Thoracic aorta (tissue), 2 donors: ENCODE measurements around the gene PPARA. TPM values are rescaled to one million over a fixed set of nuclear protein-coding genes. Genes with fewer than 3 reads are reported as not detected.

Experiments
- ATAC-seq: fragments of 150-250 bp; one replicate; pipeline ENCODE4 v1.8.0; 2017; ENCODE audit warnings: low read depth; ENCODE audit not compliant: insufficient number of reproducible peaks, low FRiP score
- DNase-seq: peaks from one replicate; pipeline ENCODE4 v3.0.0-alpha.2; 2020; ENCODE audit warnings: low spot score
- H3K27ac ChIP-seq, 2 donors: fragments of 200-600 bp; sonication (generic); 1 replicate in 1 of 2; 2 replicates in 1 of 2; pipeline ENCODE4 v1.5.1; 2016; ENCODE audit warnings: mild to moderate bottlenecking in 2 of 2, moderate library complexity in 2 of 2
- H3K27me3 ChIP-seq: fragments of 200-600 bp; sonication (generic); replicated peaks from 2 replicates; pipeline ENCODE4 v1.6.0; 2016; ENCODE audit warnings: mild to moderate bottlenecking; ENCODE audit not compliant: insufficient read depth
- H3K36me3 ChIP-seq: fragments of 200-600 bp; sonication (generic); one replicate; pipeline ENCODE4 v1.5.1; 2016
- H3K4me1 ChIP-seq, 2 donors: fragments of 200-600 bp; sonication (generic); 1 replicate in 1 of 2; 2 replicates in 1 of 2; pipeline versions ENCODE4 v1.5.1 to v1.6.0; 2016; ENCODE audit warnings: low read depth in 2 of 2, mild to moderate bottlenecking in 1 of 2; ENCODE audit not compliant: control insufficient read depth in 1 of 2
- H3K4me3 ChIP-seq: fragments of 200-600 bp; sonication (generic); 2 replicates; pipeline ENCODE4 v1.5.1; 2016; ENCODE audit warnings: mild to moderate bottlenecking
- H3K9me3 ChIP-seq: fragments of 200-600 bp; sonication (generic); 2 replicates; pipeline ENCODE4 v1.5.1; 2016
- total RNA-seq, 2 donors: library from RNA; depleted of rRNA; stranded (reverse); fragments of >200 nt; gene quantifications; one replicate each; pipeline versions ENCODE4 v1.1.0 to v1.2.3, GENCODE V29; 2016
- TF ChIP-seq, protein P1 (sequence below): fragments of 200-600 bp; sonication (generic); IDR thresholded peaks from one replicate; pipeline ENCODE4 v1.5.1; 2019; ENCODE audit warnings: antibody characterized with exemption

PPARA gene
- total RNA-seq, 2 donors from 2014 or later, result 21.9 to 67.8 TPM

DNA sequence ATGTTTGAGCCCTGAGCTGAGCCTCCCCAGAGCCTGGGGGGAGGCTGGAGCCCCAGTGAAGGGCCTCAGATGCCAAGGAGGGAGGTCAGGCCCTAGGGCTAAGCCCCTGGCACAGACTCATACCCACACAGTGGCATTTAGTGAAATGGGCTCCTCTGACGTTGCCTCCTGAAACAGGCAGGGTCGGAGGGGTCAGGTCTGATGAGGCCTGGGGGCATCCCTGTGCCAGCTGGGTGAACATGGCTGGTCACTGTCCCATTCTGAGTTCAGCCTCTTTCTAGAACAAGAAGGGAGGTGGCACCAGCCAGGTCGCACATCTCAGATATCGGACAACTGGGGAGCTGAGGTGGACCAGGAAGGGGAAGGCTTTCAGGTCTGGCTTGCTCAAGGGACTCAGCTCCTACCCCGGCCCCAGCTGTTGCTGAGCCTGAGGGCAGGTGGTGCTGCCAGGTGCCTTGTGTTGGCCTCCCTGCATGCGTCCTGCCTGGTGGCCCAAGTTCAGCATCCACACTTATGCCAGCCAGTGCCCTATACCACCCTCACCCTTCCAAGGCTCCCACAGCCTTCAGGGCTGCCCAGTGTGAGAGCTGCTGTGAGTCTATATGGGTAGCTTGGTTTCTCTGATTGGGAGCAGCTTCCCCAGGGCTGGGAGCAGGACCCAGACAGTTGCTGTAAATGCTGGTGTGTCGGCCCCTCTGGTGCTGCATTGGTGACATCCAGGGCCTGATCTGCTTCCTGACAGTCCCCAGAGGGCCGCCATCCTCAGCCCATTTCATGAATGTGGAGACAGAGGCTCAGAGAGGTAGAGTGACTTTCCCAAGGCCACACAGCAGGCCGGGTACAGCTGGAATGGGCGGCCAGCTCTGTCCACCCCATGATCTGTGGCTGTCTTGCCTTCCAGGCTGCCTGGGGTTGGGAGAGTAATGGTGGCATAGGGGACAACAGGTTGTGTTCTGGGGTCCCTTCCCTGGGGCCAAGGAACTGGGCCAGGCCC is 32.8 kb upstream of the PPARA start:
- TF ChIP-seq, protein P1, sequence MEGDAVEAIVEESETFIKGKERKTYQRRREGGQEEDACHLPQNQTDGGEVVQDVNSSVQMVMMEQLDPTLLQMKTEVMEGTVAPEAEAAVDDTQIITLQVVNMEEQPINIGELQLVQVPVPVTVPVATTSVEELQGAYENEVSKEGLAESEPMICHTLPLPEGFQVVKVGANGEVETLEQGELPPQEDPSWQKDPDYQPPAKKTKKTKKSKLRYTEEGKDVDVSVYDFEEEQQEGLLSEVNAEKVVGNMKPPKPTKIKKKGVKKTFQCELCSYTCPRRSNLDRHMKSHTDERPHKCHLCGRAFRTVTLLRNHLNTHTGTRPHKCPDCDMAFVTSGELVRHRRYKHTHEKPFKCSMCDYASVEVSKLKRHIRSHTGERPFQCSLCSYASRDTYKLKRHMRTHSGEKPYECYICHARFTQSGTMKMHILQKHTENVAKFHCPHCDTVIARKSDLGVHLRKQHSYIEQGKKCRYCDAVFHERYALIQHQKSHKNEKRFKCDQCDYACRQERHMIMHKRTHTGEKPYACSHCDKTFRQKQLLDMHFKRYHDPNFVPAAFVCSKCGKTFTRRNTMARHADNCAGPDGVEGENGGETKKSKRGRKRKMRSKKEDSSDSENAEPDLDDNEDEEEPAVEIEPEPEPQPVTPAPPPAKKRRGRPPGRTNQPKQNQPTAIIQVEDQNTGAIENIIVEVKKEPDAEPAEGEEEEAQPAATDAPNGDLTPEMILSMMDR, result no peak
- peak overlapping the region; percentile 37 to 92 for H3K27ac ChIP-seq
- peaks cover 13 to 43% of the 10 kb centered on the region in 2 donors for H3K4me1 ChIP-seq
- no peaks in the 10 kb centered on the region for H3K9me3 ChIP-seq
- H3K4me3 ChIP-seq, result no peak overlapping the region
- no peak for ATAC-seq
- DNase-seq, result no peak
- no peaks in the 10 kb centered on the region for H3K27me3 ChIP-seq
- peaks cover 8% of the 10 kb centered on the region for H3K36me3 ChIP-seq

DNA sequence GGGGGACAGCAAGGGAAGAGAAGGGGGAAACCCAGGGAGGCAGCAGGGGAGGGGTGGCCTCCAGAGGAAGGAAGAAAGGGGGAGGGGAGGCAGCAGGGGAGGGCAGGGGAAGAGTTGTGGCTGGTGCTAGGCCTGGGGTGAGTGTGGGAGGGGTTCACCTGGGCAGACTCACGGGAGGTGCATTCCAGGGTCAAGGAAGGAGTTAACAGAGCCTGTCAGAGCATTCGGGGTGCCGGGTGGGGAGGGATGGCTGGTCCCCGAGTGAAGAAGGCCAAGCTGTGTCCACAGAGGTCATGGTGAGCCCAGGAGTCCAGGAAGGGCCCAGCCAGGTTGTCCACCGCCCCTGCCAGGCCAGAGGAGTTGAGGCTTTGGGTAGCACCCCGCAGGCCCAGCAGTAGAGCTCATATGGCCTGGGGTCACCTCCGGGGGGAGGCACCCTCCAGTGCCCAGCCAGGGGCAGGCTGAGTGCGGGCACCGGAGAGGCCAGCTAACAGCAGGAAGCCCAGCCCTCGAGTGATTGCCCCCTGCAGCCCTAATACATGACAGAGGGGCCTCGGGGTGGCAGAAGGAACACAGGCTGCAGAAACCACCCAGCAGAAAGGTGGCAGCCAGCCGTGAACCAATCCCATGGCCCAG is 31.1 kb upstream of the PPARA start:
- H3K9me3 ChIP-seq, result no peaks in the 10 kb centered on the region
- H3K36me3 ChIP-seq, result no peaks in the 10 kb centered on the region
- H3K27me3 ChIP-seq, result no peaks in the 10 kb centered on the region
- DNase-seq, result no peak
- H3K4me3 ChIP-seq, result no peak overlapping the region
- H3K27ac ChIP-seq, result no peak overlapping the region
- TF ChIP-seq, protein P1, result no peak
- H3K4me1 ChIP-seq, result peaks cover 9 to 29% of the 10 kb centered on the region in 2 donors
- ATAC-seq, result no peak

DNA sequence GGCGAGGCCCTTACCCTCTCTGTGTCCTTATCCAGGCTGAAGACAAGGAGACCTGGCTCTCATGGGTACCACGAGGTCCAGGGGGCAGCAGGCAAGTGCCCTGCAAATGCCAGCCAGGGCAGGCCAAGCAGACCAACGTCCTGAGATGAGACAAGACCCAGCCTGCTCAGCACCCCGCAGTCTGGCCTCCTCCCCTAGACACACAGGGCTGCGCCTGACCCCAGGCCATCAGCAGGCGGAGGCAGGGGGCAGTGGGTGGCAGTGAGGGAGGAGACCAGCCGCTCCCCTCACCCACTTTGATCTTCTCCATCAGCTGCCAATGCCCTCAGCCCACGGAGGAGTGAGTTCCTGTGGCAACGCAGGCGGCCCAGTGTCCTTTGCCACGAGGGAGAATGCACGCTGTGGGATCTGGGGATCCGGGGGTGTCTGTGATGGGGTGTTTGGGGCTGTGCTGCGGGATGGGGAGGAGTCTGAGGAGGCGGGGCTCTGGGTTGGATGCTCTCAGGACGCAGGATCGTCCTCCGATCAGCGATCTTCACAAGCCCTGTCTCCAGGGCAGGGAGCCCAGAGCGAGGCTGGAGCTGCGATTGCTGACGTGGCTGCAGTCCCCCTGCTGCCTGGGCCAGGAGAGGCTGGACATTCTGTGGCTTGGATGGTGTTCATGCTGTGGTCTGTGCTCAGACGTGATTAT is 30.5 kb upstream of the PPARA start:
- H3K36me3 ChIP-seq, result no peaks in the 10 kb centered on the region
- H3K4me1 ChIP-seq, result peaks cover 9 to 23% of the 10 kb centered on the region in 2 donors
- no peaks in the 10 kb centered on the region for H3K9me3 ChIP-seq
- ATAC-seq (no peak), DNase-seq (no peak)
- TF ChIP-seq, protein P1, result no peak
- no peak overlapping the region for H3K27ac ChIP-seq
- no peak overlapping the region for H3K4me3 ChIP-seq
- H3K27me3 ChIP-seq, result no peaks in the 10 kb centered on the region

DNA sequence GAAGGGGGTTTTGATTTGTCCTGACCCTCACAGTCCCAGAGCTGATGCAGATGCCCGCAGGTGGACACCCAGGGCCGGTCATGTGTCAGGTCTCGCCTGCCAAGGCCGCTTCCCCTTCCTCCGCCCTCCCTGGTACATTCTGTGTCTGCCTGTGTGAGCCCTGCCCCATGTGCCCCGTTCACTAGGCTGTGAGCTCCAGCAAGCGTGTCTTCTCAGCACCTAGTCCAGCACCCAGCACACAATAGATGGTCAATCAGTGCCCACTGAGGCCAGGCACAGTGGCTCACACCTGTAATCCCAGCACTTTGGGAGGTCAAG is 29.9 kb upstream of the PPARA start:
- ATAC-seq, result no peak
- H3K4me3 ChIP-seq, result no peak overlapping the region
- H3K36me3 ChIP-seq, result no peaks in the 10 kb centered on the region
- no peak for DNase-seq
- no peaks in the 10 kb centered on the region for H3K27me3 ChIP-seq
- H3K9me3 ChIP-seq, result no peaks in the 10 kb centered on the region
- peaks cover 9 to 19% of the 10 kb centered on the region in 2 donors for H3K4me1 ChIP-seq
- no peak overlapping the region for H3K27ac ChIP-seq
- TF ChIP-seq, protein P1, result no peak

DNA sequence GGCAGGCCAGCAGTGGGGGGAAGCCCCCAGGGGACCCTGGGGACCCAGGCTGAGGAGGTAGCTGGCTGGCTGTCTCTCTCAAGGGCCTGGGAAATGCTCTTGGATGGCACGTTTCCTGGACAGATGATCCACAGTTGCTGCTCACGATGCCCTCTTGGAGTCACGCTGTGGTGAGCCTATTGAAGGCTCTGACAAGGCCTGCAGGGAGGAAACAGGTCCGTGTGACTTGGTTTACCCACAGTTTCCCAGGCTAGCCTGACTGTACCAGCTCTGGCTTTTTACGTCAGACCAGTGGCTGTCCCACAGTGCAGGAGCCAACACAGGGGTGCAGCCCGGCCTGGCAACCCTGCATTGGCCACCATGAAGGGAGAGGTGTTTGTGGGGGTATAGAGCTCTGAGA is 29.2 kb upstream of the PPARA start:
- ATAC-seq (no peak), DNase-seq (no peak)
- no peak overlapping the region for H3K27ac ChIP-seq
- TF ChIP-seq, protein P1, result no peak
- H3K9me3 ChIP-seq, result no peaks in the 10 kb centered on the region
- H3K27me3 ChIP-seq, result no peaks in the 10 kb centered on the region
- peaks cover 7 to 12% of the 10 kb centered on the region in 2 donors for H3K4me1 ChIP-seq
- H3K36me3 ChIP-seq, result no peaks in the 10 kb centered on the region
- no peak overlapping the region for H3K4me3 ChIP-seq
